ENCODE data around the gene CHAMP1.

GRCh38 chr13:114268344-114269280 lies 45.7 kb upstream of the CHAMP1 start:
- no peak for TF ChIP-seq CTCF (conservative IDR thresholded peaks at IDR 0.05)
- no peak for TF ChIP-seq EZH2 (IDR thresholded peaks at IDR 0.05; ENCODE audit: low read depth)
